ENCODE measurements around the gene SLC6A17.

The SLC6A17 gene

GRCh38 chr1:110216844-110217444, 66.7 kb downstream of the SLC6A17 start:
- DNase-seq, result no peak

- no peak for DNase-seq
These were observed 67.8 kb downstream of the SLC6A17 start for GRCh38 chr1:110218137-110218536.

- no peak for DNase-seq
These were observed 68.4 kb downstream of the SLC6A17 start for GRCh38 chr1:110218739-110219138.

- no peak for DNase-seq
These were observed 70.0 kb downstream of the SLC6A17 start for GRCh38 chr1:110220324-110220723.

GRCh38 chr1:110221119-110221518, 70.8 kb downstream of the SLC6A17 start:
- no peak for DNase-seq

- no peak for DNase-seq
These were observed 72.8 kb downstream of the SLC6A17 start for GRCh38 chr1:110223127-110223526.

GRCh38 chr1:110223581-110223980, 73.3 kb downstream of the SLC6A17 start:
- DNase-seq, result no peak

- no peak for DNase-seq
These were observed 74.1 kb downstream of the SLC6A17 start for GRCh38 chr1:110224240-110224995.

GRCh38 chr1:110225212-110225611, 74.9 kb downstream of the SLC6A17 start:
- no peak for DNase-seq

GRCh38 chr1:110225756-110226404, 75.6 kb downstream of the SLC6A17 start:
- no peak for DNase-seq

- DNase-seq, result peak in 11 of 56 donors; percentile 10 to 50 (median 28)
These were observed 77.5 kb downstream of the SLC6A17 start for GRCh38 chr1:110227774-110228173.

GRCh38 chr1:110228381-110228780, 78.1 kb downstream of the SLC6A17 start:
- DNase-seq, result no peak

GRCh38 chr1:110228869-110229268, 78.6 kb downstream of the SLC6A17 start:
- DNase-seq, result no peak

- DNase-seq, result peak in 16 of 56 donors; percentile 14 to 68 (median 42)
These were observed 79.2 kb downstream of the SLC6A17 start for GRCh38 chr1:110229348-110230001.

GRCh38 chr1:110230381-110231199, 80.3 kb downstream of the SLC6A17 start:
- no peak for DNase-seq

- DNase-seq, result no peak
These were observed 83.6 kb downstream of the SLC6A17 start for GRCh38 chr1:110233861-110234260.

GRCh38 chr1:110234691-110235090, 84.4 kb downstream of the SLC6A17 start:
- DNase-seq, result no peak

GRCh38 chr1:110235181-110235833, 85.0 kb downstream of the SLC6A17 start:
- DNase-seq, result no peak

GRCh38 chr1:110235834-110236682, 85.8 kb downstream of the SLC6A17 start:
- DNase-seq, result no peak

All from amygdala (tissue), 56 donors.